MCF 10A (cell line): ENCODE data around the gene HPN. TPM values are rescaled to one million over a fixed set of nuclear protein-coding genes. Genes with fewer than 3 reads are reported as not detected.
A peak's percentile ranks its signal among the peaks of the same experiment; 100 is the strongest.

Experiments used
- BruUV-seq: library from RNA; stranded (reverse); fragments of 400-500 nt; replicated peaks from 2 replicates; lab custom pipeline; 2021; lab: Mats Ljungman, UMichigan
- CTCF ChIA-PET: fragments of 300-600 bp; sonication (Branson Sonifier 250); formaldehyde crosslinking; extraction: SDS; loops from one replicate; lab custom pipeline; 2021; ENCODE audit warnings: antibody characterized with exemption, inconsistent platforms; lab: Yijun Ruan, JAX
- POLR2A ChIA-PET: fragments of 300-600, 350-650 bp; sonication (Branson Sonifier 250); formaldehyde crosslinking; extraction: SDS; loops from one replicate; lab custom pipeline; 2020; ENCODE audit warnings: antibody characterized with exemption, inconsistent platforms; lab: Yijun Ruan, JAX
- DNase-seq: peaks from one replicate; pipeline ENCODE4 v3.0.0-alpha.2; 2018; ENCODE audit not compliant: unreplicated experiment
- H3K27ac Mint-ChIP-seq: one replicate; pipeline ENCODE4 v1.8.0; 2022; ENCODE audit warnings: mild to moderate bottlenecking, low read depth, mixed read lengths; ENCODE audit not compliant: unreplicated experiment
- H3K27me3 Mint-ChIP-seq: one replicate; pipeline ENCODE4 v1.8.0; 2022; ENCODE audit warnings: mixed read lengths; ENCODE audit not compliant: insufficient read depth, unreplicated experiment
- H3K36me3 Mint-ChIP-seq: one replicate; pipeline ENCODE4 v1.8.0; 2022; ENCODE audit warnings: mild to moderate bottlenecking, moderate library complexity, mixed read lengths; ENCODE audit not compliant: insufficient read depth, unreplicated experiment
- H3K4me1 Mint-ChIP-seq: one replicate; pipeline ENCODE4 v1.8.0; 2022; ENCODE audit warnings: mixed read lengths; ENCODE audit not compliant: insufficient read depth, unreplicated experiment
- H3K4me3 Mint-ChIP-seq: one replicate; pipeline ENCODE4 v1.8.0; 2022; ENCODE audit warnings: mild to moderate bottlenecking, moderate library complexity, mixed read lengths; ENCODE audit not compliant: unreplicated experiment
- H3K9me3 Mint-ChIP-seq: one replicate; pipeline ENCODE4 v1.8.0; 2022; ENCODE audit warnings: mixed read lengths; ENCODE audit not compliant: unreplicated experiment
- CTCF ChIP-seq: fragments of 200-600 bp; IDR thresholded peaks from one replicate; pipeline ENCODE4 v1.8.0; 2022; ENCODE audit warnings: antibody characterized with exemption, mild to moderate bottlenecking; ENCODE audit not compliant: unreplicated experiment
- intact Hi-C: fragments of 100-400 bp; cut with micrococcal nuclease; formaldehyde crosslinking; loops from 2 replicates; pipeline ENCODE4 v1.14.1; 2022
- total RNA-seq: library from RNA; stranded (reverse); gene quantifications from 2 replicates; pipeline ENCODE4 v1.2.3, GENCODE V29; 2022

The HPN gene
- total RNA-seq, 1 experiment from 2014 or later = not detected

DNA sequence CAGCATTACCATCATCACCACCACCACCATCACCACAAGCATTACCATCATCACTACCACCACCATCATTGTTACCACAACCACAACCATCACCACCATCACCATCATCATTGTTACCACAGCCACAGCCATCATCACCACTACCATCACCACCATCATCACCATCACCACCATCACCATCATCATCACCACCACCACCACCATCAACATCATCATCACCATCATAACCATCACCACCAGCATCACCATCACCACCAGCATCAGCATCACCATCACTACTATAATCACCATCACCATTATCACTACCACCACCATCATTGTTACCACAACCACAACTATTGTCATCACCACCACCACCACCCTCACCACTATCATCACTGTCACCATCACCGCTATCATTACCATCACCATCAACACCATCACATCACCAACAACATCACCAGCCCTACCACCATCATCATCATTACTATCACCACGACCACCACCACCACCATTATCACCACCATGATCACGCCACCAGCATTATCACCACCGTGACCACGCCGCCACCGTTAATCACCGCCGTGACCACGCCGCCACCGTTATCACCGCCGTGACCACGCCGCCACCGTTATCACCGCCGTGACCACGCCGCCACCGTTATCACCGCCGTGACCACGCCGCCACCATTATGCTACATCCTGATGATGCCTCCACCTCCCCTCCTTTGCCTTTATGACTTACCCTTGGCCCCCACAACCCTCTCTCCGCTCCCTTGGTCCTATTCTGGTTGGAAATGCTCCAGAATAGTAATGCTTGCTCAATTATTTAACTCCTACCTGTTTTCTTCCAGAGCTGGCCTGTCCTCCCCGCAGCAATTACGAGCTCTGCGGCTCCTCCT lies 64.1 kb downstream of the HPN start:
- Mint-ChIP-seq H3K4me1 (peaks cover 21% of the 10 kb centered on the region), H3K9me3 (no peaks in the 10 kb centered on the region), H3K27me3 (no peaks in the 10 kb centered on the region), H3K27ac (no peak overlapping the region), H3K36me3 (no peaks in the 10 kb centered on the region), H3K4me3 (no peak overlapping the region)
- ChIA-PET CTCF (interaction anchor here (0.7 to 3.4 kb wide), 4 partner anchors 10 to 61 kb away, joined by 3 to 16 read pairs (median 8); partner anchors contain the start of genes FXYD3 and LGI4), POLR2A (interaction anchor here (1.9 to 7.1 kb wide), 2 partner anchors 8 to 11 kb away, joined by 17 to 40 read pairs; partner anchors contain the start of gene FXYD3)
- no peak for TF ChIP-seq CTCF
- intact Hi-C loops = no loop called here
- no peak for DNase-seq
- no TSS peak for BruUV-seq

DNA sequence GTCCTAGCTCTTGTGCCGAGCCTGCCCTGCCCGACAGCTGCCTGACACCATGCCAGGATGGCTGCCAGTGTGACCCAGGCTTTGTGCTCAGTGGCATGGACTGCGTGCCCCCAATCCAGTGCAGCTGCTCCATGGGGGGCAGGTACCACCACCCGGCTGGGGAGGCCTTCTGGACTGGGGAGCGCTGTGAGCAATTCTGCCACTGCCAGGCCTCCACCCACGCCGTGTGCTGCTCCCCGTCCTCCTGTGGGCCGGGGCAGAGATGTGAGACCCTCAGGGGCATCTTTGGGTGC lies 64.7 kb downstream of the HPN start:
- POLR2A ChIA-PET = interaction anchor here (1.5 to 7.1 kb wide), 3 partner anchors 8 to 17 kb away, joined by 10 to 40 read pairs (median 17); partner anchors contain the start of gene FXYD3
- no peak for DNase-seq
- H3K27me3 Mint-ChIP-seq = no peaks in the 10 kb centered on the region
- H3K4me1 Mint-ChIP-seq = peaks cover 21% of the 10 kb centered on the region
- CTCF ChIA-PET = interaction anchor here (0.7 to 3.4 kb wide), 3 partner anchors 29 to 62 kb away, joined by 3 to 16 read pairs (median 13); partner anchors contain the start of gene LGI4
- no TSS peak for BruUV-seq
- no peaks in the 10 kb centered on the region for H3K36me3 Mint-ChIP-seq
- intact Hi-C loops = no loop called here
- no peak overlapping the region for H3K27ac Mint-ChIP-seq
- no peaks in the 10 kb centered on the region for H3K9me3 Mint-ChIP-seq
- no peak overlapping the region for H3K4me3 Mint-ChIP-seq
- no peak for TF ChIP-seq CTCF

- Mint-ChIP-seq H3K36me3 (no peaks in the 10 kb centered on the region), H3K9me3 (no peaks in the 10 kb centered on the region), H3K27me3 (no peaks in the 10 kb centered on the region), H3K4me1 (peaks cover 21% of the 10 kb centered on the region), H3K4me3 (peak overlapping the region; percentile 37), H3K27ac (peak overlapping the region; percentile 71)
- CTCF ChIA-PET = interaction anchor here (0.7 to 3.4 kb wide), 4 partner anchors 28 to 123 kb away, joined by 3 to 16 read pairs (median 8); partner anchors contain the start of gene LGI4
- intact Hi-C loops = no loop called here
- no TSS peak for BruUV-seq
- DNase-seq = no peak
- no peak for TF ChIP-seq CTCF
- POLR2A ChIA-PET = interaction anchor here (1.5 to 7.1 kb wide), 3 partner anchors 9 to 16 kb away, joined by 10 to 40 read pairs (median 17); partner anchors contain the start of gene FXYD3
Observed at GRCh38 chr19:35106898-35107541, 65.5 kb downstream of the HPN start.

GRCh38 chr19:35107545-35107944 lies 66.0 kb downstream of the HPN start:
- Mint-ChIP-seq H3K27me3 (no peaks in the 10 kb centered on the region), H3K27ac (peak overlapping the region; percentile 71), H3K4me1 (peaks cover 21% of the 10 kb centered on the region), H3K4me3 (peak overlapping the region; percentile 37), H3K36me3 (no peaks in the 10 kb centered on the region), H3K9me3 (no peaks in the 10 kb centered on the region)
- no peak for TF ChIP-seq CTCF
- ChIA-PET CTCF (interaction anchor here (0.7 to 3.4 kb wide), 5 partner anchors 11 to 123 kb away, joined by 3 to 16 read pairs (median 3); partner anchors contain the start of gene LGI4), POLR2A (interaction anchor here (0.6 to 7.1 kb wide), 4 partner anchors 9 to 16 kb away, joined by 3 to 40 read pairs (median 14); partner anchors contain the start of gene FXYD3)
- intact Hi-C loops = no loop called here
- peak; percentile 86 for DNase-seq
- BruUV-seq = no TSS peak
